Adrenal gland (tissue), 12 donors: ENCODE data around the gene IFT52. TPM values are rescaled to one million over a fixed set of nuclear protein-coding genes. Genes with fewer than 3 reads are reported as not detected.
"Not testable (repeated sequence)": the region's sequence is repeated elsewhere in the genome, so short reads cannot be mapped to it uniquely, and the experiment has no call there.

ENCODE experiments used
- DNase-seq, 7 donors: peaks; one replicate each; pipeline ENCODE4 v3.0.0-alpha.2; 2019 to 2020
- H3K27ac ChIP-seq, 5 donors: fragments of 200-600 bp; sonication (generic) in 4 of 5; 1 replicate in 3 of 5; 2 replicates in 2 of 5; pipeline versions ENCODE4 v1.5.1 to v1.8.0; 2016 to 2020; ENCODE audit warnings: mild to moderate bottlenecking in 1 of 5
- H3K27me3 ChIP-seq: fragments of 200-600 bp; 2 replicates; pipeline ENCODE4 v1.8.0; 2021
- H3K36me3 ChIP-seq, 2 donors: fragments of 200-600 bp; replicated peaks in 1 of 2; 1 replicate in 1 of 2; 2 replicates in 1 of 2; pipeline versions ENCODE4 v1.5.1 to v1.8.0; 2018 to 2022
- H3K4me1 ChIP-seq, 2 donors: fragments of 200-600 bp; replicated peaks in 1 of 2; 1 replicate in 1 of 2; 2 replicates in 1 of 2; pipeline versions ENCODE4 v1.5.1 to v1.8.0; 2018 to 2021
- H3K4me3 ChIP-seq, 4 donors: fragments of 200-600 bp; sonication (generic) in 3 of 4; one replicate each; pipeline ENCODE4 v1.5.1; 2016 to 2018
- H3K9me3 ChIP-seq, 3 donors: fragments of 200-600 bp; sonication (generic) in 1 of 3; replicated peaks in 1 of 3; 1 replicate in 2 of 3; 2 replicates in 1 of 3; pipeline versions ENCODE4 v1.5.1 to v1.8.0; 2016 to 2021
- CTCF ChIP-seq, 6 experiments: fragments of 450-650 bp in 4 of 6; fragments of 200-600 bp in 2 of 6; sonication (generic) in 1 of 6; IDR thresholded peaks; 1 replicate in 5 of 6; 2 replicates in 1 of 6; pipeline versions ENCODE4 v1.5.1 to v1.8.0; 2016 to 2021; ENCODE audit warnings: antibody characterized with exemption in 6 of 6, mild to moderate bottlenecking in 2 of 6, moderate library complexity in 1 of 6
- POLR2A ChIP-seq, 2 donors: fragments of 450-650 bp; IDR thresholded peaks; one replicate each; pipeline ENCODE4 v1.6.1; 2017; ENCODE audit warnings: antibody characterized with exemption in 2 of 2, mild to moderate bottlenecking in 2 of 2, moderate library complexity in 1 of 2
- WGBS, 4 donors: extraction: QIAGEN DNeasy Blood & Tissue Kit in 2 of 4; methylation state at CpG; one replicate each; pipeline versions ENCODE4 v1.1.5 to v1.1.7; 2013 to 2017; 5-methylcytosine and 5-hydroxymethylcytosine counted together
- intact Hi-C, 2 donors: fragments of 100-400 bp; cut with DNase I; formaldehyde crosslinking; loops; one replicate each; pipeline versions ENCODE4 v1.14.1 to v1.15.0; 2022 to 2023
- polyA plus RNA-seq, 3 donors: library from polyadenylated mRNA; stranded (reverse); fragments of 200-250 nt in 2 of 3; fragments of 350-450 nt in 1 of 3; fragmentation: Illumina TruSeq in 1 of 3; extraction: RNeasy Lipid Tissue Mini Kit (QIAGEN cat#74804) in 1 of 3; gene quantifications; one replicate each; pipeline ENCODE4 v1.2.3, GENCODE V29; 2013 to 2014
- total RNA-seq, 9 donors: library from RNA; depleted of rRNA in 4 of 9; stranded (reverse); fragments of >200 nt in 4 of 9; fragments of 120-200 nt in 1 of 9; fragmentation: NEBNext Ultra II Directional in 1 of 9; extraction: Animal tissue kit (Norgen Biotek cat#: 25700) in 1 of 9; gene quantifications; one replicate each; pipeline versions ENCODE4 v1.1.0 to v1.2.4, GENCODE V29; 2013 to 2023
- donor health status: healthy with polysubstance abuse.
- donor health status: Bipolar disorder and iron deficiency.
- donor health status: DM: yes; HTN: yes; CAD: no.
- donor health status: DM: no; HTN: no; CAD: no.
- donor health status: DM: no; HTN: no; CAD: no.
- donor health status: DM: yes; HTN: yes; CAD: no.

Gene IFT52
- total and polyA plus RNA-seq, 12 donors, result 12.5 to 52.6 (median 22.8) TPM

GRCh38 chr20:43605715-43606114, 15.0 kb downstream of the IFT52 start:
- TF ChIP-seq CTCF (IDR thresholded peaks at IDR 0.05), result no peak
- TF ChIP-seq POLR2A (IDR thresholded peaks at IDR 0.05), result no peak
- no peak for DNase-seq
- intact Hi-C loops, result no loop called here
- WGBS, 4 donors, result 95 to 98% (median 96%) methylated on average over 9 of the region's 9 CpGs
- Histone ChIP-seq H3K4me1 (no peaks in the 10 kb centered on the region), H3K36me3 (peaks cover 0 to 19% of the 10 kb centered on the region in 2 donors), H3K27me3 (no peaks in the 10 kb centered on the region), H3K9me3 (no peaks in the 10 kb centered on the region), H3K4me3 (no peak overlapping the region), H3K27ac (no peak overlapping the region)

- DNase-seq, result not testable (repeated sequence)
Measured at GRCh38 chr20:43607278-43607677, 16.5 kb downstream of the IFT52 start.

GRCh38 chr20:43631598-43631997, 40.9 kb downstream of the IFT52 start:
- Histone ChIP-seq H3K4me1 (no peaks in the 10 kb centered on the region), H3K9me3 (no peaks in the 10 kb centered on the region), H3K4me3 (no peak overlapping the region), H3K36me3 (peaks cover 0 to 36% of the 10 kb centered on the region in 2 donors), H3K27me3 (no peaks in the 10 kb centered on the region), H3K27ac (no peak overlapping the region)
- TF ChIP-seq CTCF (IDR thresholded peaks at IDR 0.05) (no peak), POLR2A (IDR thresholded peaks at IDR 0.05) (no peak)
- intact Hi-C loops, result no loop called here
- no peak for DNase-seq
- WGBS, 4 donors, result 93 to 98% (median 96%) methylated on average over 7 to 8 of the region's 8 CpGs

More at GRCh38 chr20:43607278-43607677, 16.5 kb downstream of the IFT52 start:
- WGBS, 4 donors, result 93 to 100% (median 97%) methylated on average over 7 to 26 of the region's 30 CpGs
- H3K27me3 ChIP-seq, H3K4me3 ChIP-seq, H3K9me3 ChIP-seq, intact Hi-C loops, H3K27ac ChIP-seq, H3K4me1 ChIP-seq: not testable (repeated sequence)
- peaks cover 0 to 19% of the 10 kb centered on the region in 2 donors for H3K36me3 ChIP-seq

- H3K4me1 ChIP-seq, result no peaks in the 10 kb centered on the region
- H3K4me3 ChIP-seq, result no peak overlapping the region
- WGBS, 4 donors, result 93 to 98% (median 96%) methylated on average over 2 of the region's 2 CpGs
- H3K9me3 ChIP-seq, result no peaks in the 10 kb centered on the region
- no peaks in the 10 kb centered on the region for H3K27me3 ChIP-seq
- TF ChIP-seq POLR2A (IDR thresholded peaks at IDR 0.05) (no peak), CTCF (IDR thresholded peaks at IDR 0.05) (no peak)
- intact Hi-C loops, result no loop called here
- peaks cover 0 to 52% of the 10 kb centered on the region in 2 donors for H3K36me3 ChIP-seq
- DNase-seq, result no peak
- no peak overlapping the region for H3K27ac ChIP-seq
Measured at GRCh38 chr20:43636429-43636828, 45.7 kb downstream of the IFT52 start.

- Histone ChIP-seq H3K36me3 (peaks cover 0 to 50% of the 10 kb centered on the region in 2 donors), H3K27ac (no peak overlapping the region), H3K4me1 (no peaks in the 10 kb centered on the region), H3K27me3 (no peaks in the 10 kb centered on the region), H3K9me3 (no peaks in the 10 kb centered on the region), H3K4me3 (no peak overlapping the region)
- 93 to 99% (median 95%) methylated on average over 4 of the region's 4 CpGs for WGBS, 4 donors
- TF ChIP-seq CTCF (IDR thresholded peaks at IDR 0.05) (no peak), POLR2A (IDR thresholded peaks at IDR 0.05) (no peak)
- intact Hi-C loops, result no loop called here
- DNase-seq, result no peak
Measured at GRCh38 chr20:43642548-43642947, 51.8 kb downstream of the IFT52 start.
